Muscle layer of duodenum (tissue), 2 donors: ENCODE results near the gene PEAK1.

Experiments used
- H3K27ac ChIP-seq: one replicate; pipeline ENCODE4 v1.7.0; 2013; ENCODE audit warnings: mild to moderate bottlenecking, low read length
- H3K27me3 ChIP-seq: one replicate; pipeline ENCODE4 v1.7.0; 2013; ENCODE audit warnings: low read depth, mild to moderate bottlenecking, control low read depth, low read length
- H3K36me3 ChIP-seq, 2 donors: one replicate each; pipeline ENCODE4 v1.7.0; 2013; ENCODE audit warnings: low read length in 2 of 2, control low read depth in 1 of 2, mild to moderate bottlenecking in 1 of 2; ENCODE audit not compliant: insufficient read depth in 2 of 2, control insufficient read depth in 1 of 2
- H3K4me1 ChIP-seq, 2 donors: one replicate each; pipeline ENCODE4 v1.7.0; 2013; ENCODE audit warnings: low read length in 2 of 2, mild to moderate bottlenecking in 2 of 2, control low read depth in 1 of 2, moderate library complexity in 1 of 2; ENCODE audit not compliant: insufficient read depth in 2 of 2, control insufficient read depth in 1 of 2
- H3K4me3 ChIP-seq, 2 donors: one replicate each; pipeline ENCODE4 v1.7.0; 2013; ENCODE audit warnings: low read length in 2 of 2, low read depth in 1 of 2, mild to moderate bottlenecking in 1 of 2
- H3K9me3 ChIP-seq, 2 donors: one replicate each; pipeline ENCODE4 v1.7.0; 2013; ENCODE audit warnings: low read length in 2 of 2, control low read depth in 1 of 2, mild to moderate bottlenecking in 1 of 2; ENCODE audit not compliant: control insufficient read depth in 1 of 2
- donor health status: healthy.

The PEAK1 gene

GRCh38 chr15:77098572-77098971 lies 321.3 kb downstream of the PEAK1 start:
- H3K27me3 ChIP-seq = no peaks in the 10 kb centered on the region
- H3K36me3 ChIP-seq = no peaks in the 10 kb centered on the region
- H3K4me1 ChIP-seq = no peaks in the 10 kb centered on the region
- H3K4me3 ChIP-seq = no peak overlapping the region
- H3K9me3 ChIP-seq = no peaks in the 10 kb centered on the region
- H3K27ac ChIP-seq = no peak overlapping the region

GRCh38 chr15:77097921-77098320 lies 322.0 kb downstream of the PEAK1 start:
- H3K36me3 ChIP-seq = no peaks in the 10 kb centered on the region
- no peaks in the 10 kb centered on the region for H3K27me3 ChIP-seq
- no peak overlapping the region for H3K27ac ChIP-seq
- H3K4me3 ChIP-seq = no peak overlapping the region
- H3K9me3 ChIP-seq = no peaks in the 10 kb centered on the region
- H3K4me1 ChIP-seq = no peaks in the 10 kb centered on the region

GRCh38 chr15:77097248-77097721 lies 322.6 kb downstream of the PEAK1 start:
- H3K36me3 ChIP-seq = no peaks in the 10 kb centered on the region
- H3K27ac ChIP-seq = no peak overlapping the region
- no peaks in the 10 kb centered on the region for H3K27me3 ChIP-seq
- H3K4me3 ChIP-seq = no peak overlapping the region
- no peaks in the 10 kb centered on the region for H3K4me1 ChIP-seq
- no peaks in the 10 kb centered on the region for H3K9me3 ChIP-seq

GRCh38 chr15:77096541-77096940 lies 323.4 kb downstream of the PEAK1 start:
- Histone ChIP-seq H3K27ac (no peak overlapping the region), H3K27me3 (no peaks in the 10 kb centered on the region)

GRCh38 chr15:77096138-77096537 lies 323.8 kb downstream of the PEAK1 start:
- H3K4me1 ChIP-seq = no peaks in the 10 kb centered on the region
- no peak overlapping the region for H3K27ac ChIP-seq
- H3K27me3 ChIP-seq = no peaks in the 10 kb centered on the region
- no peak overlapping the region for H3K4me3 ChIP-seq
- H3K9me3 ChIP-seq = no peaks in the 10 kb centered on the region
- no peaks in the 10 kb centered on the region for H3K36me3 ChIP-seq

More at GRCh38 chr15:77096541-77096940, 323.4 kb downstream of the PEAK1 start:
- Histone ChIP-seq H3K4me3 (no peak overlapping the region), H3K9me3 (no peaks in the 10 kb centered on the region), H3K4me1 (no peaks in the 10 kb centered on the region), H3K36me3 (no peaks in the 10 kb centered on the region)

GRCh38 chr15:77094397-77095030 lies 325.4 kb downstream of the PEAK1 start:
- H3K9me3 ChIP-seq = no peaks in the 10 kb centered on the region
- no peaks in the 10 kb centered on the region for H3K36me3 ChIP-seq
- no peaks in the 10 kb centered on the region for H3K4me1 ChIP-seq
- no peak overlapping the region for H3K4me3 ChIP-seq
- H3K27ac ChIP-seq = no peak overlapping the region
- no peaks in the 10 kb centered on the region for H3K27me3 ChIP-seq

GRCh38 chr15:77093436-77093835 lies 326.5 kb downstream of the PEAK1 start:
- Histone ChIP-seq H3K27ac (no peak overlapping the region), H3K4me3 (no peak overlapping the region), H3K9me3 (no peaks in the 10 kb centered on the region), H3K27me3 (no peaks in the 10 kb centered on the region), H3K4me1 (no peaks in the 10 kb centered on the region), H3K36me3 (no peaks in the 10 kb centered on the region)

GRCh38 chr15:77091097-77091496 lies 328.8 kb downstream of the PEAK1 start:
- no peaks in the 10 kb centered on the region for H3K4me1 ChIP-seq
- H3K27me3 ChIP-seq = no peaks in the 10 kb centered on the region
- H3K9me3 ChIP-seq = no peaks in the 10 kb centered on the region

GRCh38 chr15:77087213-77087612 lies 332.7 kb downstream of the PEAK1 start:
- H3K9me3 ChIP-seq = no peaks in the 10 kb centered on the region
- no peaks in the 10 kb centered on the region for H3K36me3 ChIP-seq
- H3K27me3 ChIP-seq = no peaks in the 10 kb centered on the region
- H3K27ac ChIP-seq = no peak overlapping the region
- H3K4me3 ChIP-seq = no peak overlapping the region
- H3K4me1 ChIP-seq = peaks cover 0 to 4% of the 10 kb centered on the region in 2 donors

More at GRCh38 chr15:77091097-77091496, 328.8 kb downstream of the PEAK1 start:
- no peak overlapping the region for H3K27ac ChIP-seq
- H3K4me3 ChIP-seq = no peak overlapping the region
- H3K36me3 ChIP-seq = no peaks in the 10 kb centered on the region

GRCh38 chr15:77085297-77085696 lies 334.6 kb downstream of the PEAK1 start:
- Histone ChIP-seq H3K27ac (no peak overlapping the region), H3K36me3 (no peaks in the 10 kb centered on the region), H3K27me3 (no peaks in the 10 kb centered on the region), H3K4me3 (no peak overlapping the region), H3K4me1 (peaks cover 0 to 4% of the 10 kb centered on the region in 2 donors), H3K9me3 (no peaks in the 10 kb centered on the region)

- no peaks in the 10 kb centered on the region for H3K9me3 ChIP-seq
- no peaks in the 10 kb centered on the region for H3K27me3 ChIP-seq
- H3K4me3 ChIP-seq = no peak overlapping the region
- H3K4me1 ChIP-seq = peaks cover 0 to 4% of the 10 kb centered on the region in 2 donors
- no peak overlapping the region for H3K27ac ChIP-seq
- no peaks in the 10 kb centered on the region for H3K36me3 ChIP-seq
Observed at GRCh38 chr15:77084436-77084835, 335.5 kb downstream of the PEAK1 start.
